ENCODE measurements around the gene PXDN.

PXDN gene

DNA sequence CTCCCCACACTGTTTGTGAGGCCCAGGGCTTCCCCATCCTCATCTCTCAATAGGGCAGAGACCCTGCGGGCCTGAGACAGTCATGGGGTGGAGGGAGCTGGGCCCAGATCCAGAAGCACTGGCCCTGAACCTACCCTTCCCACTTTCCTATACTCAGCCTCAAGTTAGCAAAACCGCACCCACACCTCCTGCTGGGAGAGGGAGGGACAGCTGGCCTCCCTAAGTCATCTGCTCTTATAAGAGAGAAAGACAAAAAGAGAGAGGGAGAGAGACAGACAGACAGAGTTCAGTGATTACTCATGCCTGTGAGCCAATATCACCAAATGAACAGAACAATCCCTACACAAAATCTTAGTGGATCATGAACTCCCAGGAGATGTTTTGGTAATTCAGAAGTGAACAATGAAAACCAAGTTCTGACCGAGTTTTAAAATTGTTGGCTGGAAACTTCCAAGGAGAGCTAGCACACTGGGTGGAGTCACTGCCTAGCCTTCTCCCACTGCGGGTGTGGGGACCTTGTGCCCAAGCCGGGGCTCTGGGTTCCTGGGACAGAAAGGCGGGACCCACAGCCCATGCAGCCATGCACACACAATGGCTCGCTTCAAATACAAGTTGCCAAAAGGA lies 130.5 kb downstream of the PXDN start:
- Mint-ChIP-seq H3K27ac (no peak overlapping the region), H3K4me1 (ENCODE audit: low read depth) (peaks cover 5% of the 10 kb centered on the region), H3K36me3 (ENCODE audit: low read depth) (no peaks in the 10 kb centered on the region), H3K4me3 (no peak overlapping the region), H3K9me3 (no peaks in the 10 kb centered on the region), H3K27me3 (ENCODE audit: low read depth) (peaks cover 3% of the 10 kb centered on the region)

GRCh38 chr2:1613078-1613445 lies 131.3 kb downstream of the PXDN start:
- H3K27me3 Mint-ChIP-seq (ENCODE audit: low read depth), result peaks cover 6% of the 10 kb centered on the region
- H3K9me3 Mint-ChIP-seq, result no peaks in the 10 kb centered on the region
- no peak overlapping the region for H3K27ac Mint-ChIP-seq
- no peak overlapping the region for H3K4me3 Mint-ChIP-seq
- no peaks in the 10 kb centered on the region for H3K36me3 Mint-ChIP-seq (ENCODE audit: low read depth)
- H3K4me1 Mint-ChIP-seq (ENCODE audit: low read depth), result peaks cover 5% of the 10 kb centered on the region

DNA sequence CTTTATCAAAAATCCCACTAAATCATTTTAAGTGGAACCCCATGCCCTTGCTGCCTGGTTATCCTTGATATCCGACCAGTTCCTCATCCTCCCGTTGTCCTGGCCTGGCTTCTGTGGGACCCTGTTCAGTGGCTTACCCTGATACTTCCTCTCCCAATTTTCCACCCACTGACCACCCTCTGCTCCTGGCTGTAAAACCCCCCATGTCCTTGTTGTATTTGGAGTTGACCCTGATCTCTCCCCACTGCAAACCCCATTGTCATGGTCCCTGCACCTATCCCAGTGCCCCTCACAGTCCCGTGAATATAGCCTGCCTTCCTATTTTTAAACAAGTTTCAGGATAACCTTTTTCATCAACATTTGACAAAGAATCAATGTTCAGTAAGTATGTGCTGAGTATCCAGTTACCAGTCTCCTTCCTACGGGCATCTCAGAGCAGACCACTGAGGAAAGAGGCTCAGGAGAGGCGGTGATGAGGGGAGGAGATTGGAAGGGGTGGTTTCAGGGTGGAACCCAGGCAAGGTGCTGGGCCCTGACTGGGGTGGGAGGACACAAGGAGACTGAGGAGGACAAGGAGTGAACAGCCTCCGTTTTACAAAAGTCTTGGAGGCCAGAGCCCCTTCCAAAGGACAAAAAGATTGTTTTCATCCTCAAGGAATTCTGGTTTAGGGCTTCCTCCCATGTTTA lies 131.8 kb downstream of the PXDN start:
- Mint-ChIP-seq H3K4me3 (no peak overlapping the region), H3K9me3 (no peaks in the 10 kb centered on the region), H3K27ac (no peak overlapping the region), H3K4me1 (ENCODE audit: low read depth) (peaks cover 5% of the 10 kb centered on the region), H3K36me3 (ENCODE audit: low read depth) (no peaks in the 10 kb centered on the region), H3K27me3 (ENCODE audit: low read depth) (peaks cover 6% of the 10 kb centered on the region)

DNA sequence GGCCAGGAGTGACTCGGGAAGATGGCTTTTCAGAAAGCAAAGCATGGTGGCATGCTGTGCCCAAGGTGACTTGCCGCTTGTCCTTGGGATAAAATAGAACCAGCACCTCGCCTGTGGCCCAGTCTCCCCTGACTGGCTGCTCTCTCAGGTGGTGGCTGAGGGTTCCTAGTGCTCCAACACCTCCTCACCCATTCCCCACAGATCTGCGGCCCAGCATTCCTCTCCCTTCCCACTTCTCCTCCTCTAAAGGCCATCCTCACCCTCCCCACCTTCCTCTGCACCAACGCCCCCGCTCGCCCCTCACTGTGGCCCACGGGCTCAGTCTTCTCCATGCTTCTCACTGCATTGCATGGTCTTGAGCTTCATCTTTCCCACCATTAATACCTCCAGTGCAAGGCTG lies 132.4 kb downstream of the PXDN start:
- peaks cover 5% of the 10 kb centered on the region for H3K4me1 Mint-ChIP-seq (ENCODE audit: low read depth)
- peaks cover 6% of the 10 kb centered on the region for H3K27me3 Mint-ChIP-seq (ENCODE audit: low read depth)
- H3K27ac Mint-ChIP-seq, result no peak overlapping the region
- H3K9me3 Mint-ChIP-seq, result no peaks in the 10 kb centered on the region
- no peak overlapping the region for H3K4me3 Mint-ChIP-seq
- no peaks in the 10 kb centered on the region for H3K36me3 Mint-ChIP-seq (ENCODE audit: low read depth)

GRCh38 chr2:1610096-1610485 lies 134.2 kb downstream of the PXDN start:
- H3K27ac Mint-ChIP-seq, result no peak overlapping the region
- H3K4me3 Mint-ChIP-seq, result no peak overlapping the region
- peaks cover 6% of the 10 kb centered on the region for H3K27me3 Mint-ChIP-seq (ENCODE audit: low read depth)
- H3K4me1 Mint-ChIP-seq (ENCODE audit: low read depth), result peaks cover 5% of the 10 kb centered on the region
- no peaks in the 10 kb centered on the region for H3K9me3 Mint-ChIP-seq
- no peaks in the 10 kb centered on the region for H3K36me3 Mint-ChIP-seq (ENCODE audit: low read depth)

GRCh38 chr2:1609485-1610095 lies 134.7 kb downstream of the PXDN start:
- no peaks in the 10 kb centered on the region for H3K36me3 Mint-ChIP-seq (ENCODE audit: low read depth)
- H3K4me3 Mint-ChIP-seq, result no peak overlapping the region
- peaks cover 5% of the 10 kb centered on the region for H3K4me1 Mint-ChIP-seq (ENCODE audit: low read depth)
- peaks cover 6% of the 10 kb centered on the region for H3K27me3 Mint-ChIP-seq (ENCODE audit: low read depth)
- H3K27ac Mint-ChIP-seq, result peak overlapping the region; percentile 21
- H3K9me3 Mint-ChIP-seq, result no peaks in the 10 kb centered on the region

- no peaks in the 10 kb centered on the region for H3K9me3 Mint-ChIP-seq
- H3K4me3 Mint-ChIP-seq, result no peak overlapping the region
- H3K27ac Mint-ChIP-seq, result no peak overlapping the region
- H3K4me1 Mint-ChIP-seq (ENCODE audit: low read depth), result peaks cover 5% of the 10 kb centered on the region
- peaks cover 6% of the 10 kb centered on the region for H3K27me3 Mint-ChIP-seq (ENCODE audit: low read depth)
- H3K36me3 Mint-ChIP-seq (ENCODE audit: low read depth), result no peaks in the 10 kb centered on the region
These were observed 135.3 kb downstream of the PXDN start for GRCh38 chr2:1609040-1609439.

DNA sequence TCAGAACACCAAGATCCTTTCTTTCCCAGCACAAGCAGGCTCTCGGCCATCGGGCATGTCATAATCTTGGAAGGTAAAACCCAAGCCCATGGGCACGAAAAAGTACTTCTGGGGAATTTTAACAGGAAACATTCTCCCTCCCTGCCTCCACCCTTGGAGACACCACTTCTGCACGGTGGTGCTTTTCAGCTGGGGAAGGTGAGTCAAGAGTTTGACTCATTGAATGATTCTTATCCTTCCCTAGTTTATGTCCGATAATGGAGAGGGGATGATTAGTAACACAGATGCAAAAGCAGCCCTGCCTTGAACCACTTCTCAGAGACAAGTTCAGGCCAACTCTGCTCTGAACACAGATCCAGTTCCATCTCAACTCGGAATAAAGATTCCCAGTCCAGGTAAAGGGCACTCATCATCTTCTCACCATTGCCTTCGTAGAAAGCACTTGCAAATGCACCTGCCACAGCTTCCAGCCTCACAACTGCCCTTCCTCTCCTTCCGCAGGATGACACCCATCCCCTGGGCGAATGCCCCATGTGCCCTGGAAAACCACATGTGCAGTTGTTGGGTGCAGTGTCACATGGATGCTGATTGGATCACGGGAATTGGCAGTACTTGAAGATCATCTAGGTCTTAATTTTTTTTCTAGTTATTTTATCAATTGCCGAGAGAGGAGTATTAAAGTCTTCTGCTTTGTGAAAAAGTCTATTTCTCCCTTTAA lies 136.2 kb downstream of the PXDN start:
- peaks cover 5% of the 10 kb centered on the region for H3K4me1 Mint-ChIP-seq (ENCODE audit: low read depth)
- H3K36me3 Mint-ChIP-seq (ENCODE audit: low read depth), result no peaks in the 10 kb centered on the region
- peaks cover 6% of the 10 kb centered on the region for H3K27me3 Mint-ChIP-seq (ENCODE audit: low read depth)

GRCh38 chr2:1607236-1607920 lies 136.9 kb downstream of the PXDN start:
- H3K9me3 Mint-ChIP-seq, result no peaks in the 10 kb centered on the region
- no peaks in the 10 kb centered on the region for H3K36me3 Mint-ChIP-seq (ENCODE audit: low read depth)
- H3K4me3 Mint-ChIP-seq, result no peak overlapping the region
- no peak overlapping the region for H3K27ac Mint-ChIP-seq
- H3K4me1 Mint-ChIP-seq (ENCODE audit: low read depth), result peaks cover 5% of the 10 kb centered on the region
- peaks cover 3% of the 10 kb centered on the region for H3K27me3 Mint-ChIP-seq (ENCODE audit: low read depth)

More for the DNA sequence above, 136.2 kb downstream of the PXDN start:
- no peak overlapping the region for H3K4me3 Mint-ChIP-seq
- no peak overlapping the region for H3K27ac Mint-ChIP-seq
- no peaks in the 10 kb centered on the region for H3K9me3 Mint-ChIP-seq

DNA sequence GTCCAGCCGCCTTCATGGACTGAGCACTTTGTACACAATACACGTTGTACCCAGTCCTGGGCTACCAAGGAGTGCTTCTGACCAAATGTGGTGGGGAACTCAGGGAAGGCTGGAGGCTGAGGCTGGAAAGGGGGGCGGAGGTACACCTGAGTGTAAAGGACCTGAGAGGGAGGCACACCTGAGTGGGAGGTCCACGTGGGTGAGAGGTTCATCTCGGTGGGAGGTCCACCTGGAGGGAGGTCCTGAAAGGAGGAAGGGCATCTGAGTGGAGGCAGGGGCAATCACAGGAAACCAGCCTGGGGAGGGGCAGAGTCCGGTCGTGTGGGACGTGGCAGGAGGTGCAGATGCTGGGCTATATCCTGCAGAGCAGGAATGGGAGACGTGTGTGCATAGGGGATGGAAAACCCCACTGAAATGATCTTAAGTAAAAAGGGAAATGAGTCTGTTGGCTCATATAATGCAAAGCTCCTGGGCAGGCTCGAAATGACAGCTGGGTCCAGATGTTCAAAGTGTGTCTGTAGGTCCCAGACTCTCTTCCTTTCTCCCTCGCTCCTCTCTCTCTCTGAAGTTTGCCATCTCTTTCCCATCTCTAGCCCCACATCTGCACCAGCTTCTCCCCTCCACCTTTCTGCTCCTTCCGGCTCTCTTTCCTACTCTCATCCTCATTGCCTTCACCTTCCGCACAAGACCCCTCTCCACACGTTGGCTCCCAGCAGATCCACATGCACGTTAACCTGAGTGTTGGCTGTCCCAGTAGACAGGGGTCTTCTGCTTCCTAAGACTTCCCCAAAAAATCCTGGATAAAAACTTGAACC lies 137.7 kb downstream of the PXDN start:
- Mint-ChIP-seq H3K4me3 (no peak overlapping the region), H3K27me3 (ENCODE audit: low read depth) (peaks cover 3% of the 10 kb centered on the region), H3K9me3 (no peaks in the 10 kb centered on the region), H3K36me3 (ENCODE audit: low read depth) (no peaks in the 10 kb centered on the region), H3K4me1 (ENCODE audit: low read depth) (peaks cover 5% of the 10 kb centered on the region), H3K27ac (no peak overlapping the region)

- no peak overlapping the region for H3K4me3 Mint-ChIP-seq
- no peaks in the 10 kb centered on the region for H3K36me3 Mint-ChIP-seq (ENCODE audit: low read depth)
- no peak overlapping the region for H3K27ac Mint-ChIP-seq
- H3K27me3 Mint-ChIP-seq (ENCODE audit: low read depth), result peaks cover 3% of the 10 kb centered on the region
- no peaks in the 10 kb centered on the region for H3K9me3 Mint-ChIP-seq
- H3K4me1 Mint-ChIP-seq (ENCODE audit: low read depth), result peaks cover 5% of the 10 kb centered on the region
These were observed 138.3 kb downstream of the PXDN start for GRCh38 chr2:1606046-1606400.

DNA sequence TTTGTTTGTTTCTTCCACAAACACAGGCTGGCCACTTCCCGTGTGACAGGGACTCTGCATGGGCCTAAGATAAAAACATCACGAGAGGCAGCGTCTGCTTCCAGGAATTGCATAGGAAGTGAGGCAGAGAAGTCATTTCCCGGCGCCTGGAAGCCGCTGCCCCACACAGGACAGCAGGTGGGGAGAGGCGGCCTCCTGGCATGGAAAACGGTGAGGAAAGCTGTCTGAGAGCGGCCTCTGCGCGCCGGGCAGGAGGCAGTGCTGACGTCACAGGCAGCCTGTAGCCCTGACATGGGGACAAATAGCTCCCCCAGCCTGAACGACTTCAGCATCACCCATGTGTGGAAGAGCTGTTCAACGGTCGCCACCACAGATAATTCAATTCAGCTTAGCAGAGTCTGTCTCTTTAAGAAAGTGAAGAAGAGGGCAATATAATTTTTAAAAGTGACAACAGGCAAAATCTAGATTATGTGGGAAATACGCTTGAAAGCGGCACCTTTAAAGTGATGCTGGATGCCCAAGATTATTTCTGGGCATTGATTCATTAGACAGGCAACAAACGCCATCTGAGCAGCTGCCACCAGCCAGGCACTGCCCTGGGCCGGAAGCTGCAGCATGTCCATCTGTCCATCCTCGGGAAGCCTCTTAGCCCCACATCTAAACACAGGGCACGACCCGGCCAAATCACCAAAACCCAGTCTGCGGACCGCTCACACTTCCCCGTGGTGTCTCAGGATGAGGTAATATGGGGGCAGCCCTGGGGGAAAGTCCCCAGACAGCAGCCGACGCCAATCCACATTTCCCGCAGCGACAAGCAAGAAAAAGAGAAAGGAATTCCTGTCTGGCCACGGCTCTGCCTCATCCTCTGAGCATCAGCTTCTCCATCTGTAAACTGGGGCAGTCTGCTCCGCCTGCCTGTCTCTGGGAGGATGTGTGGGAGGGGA lies 138.9 kb downstream of the PXDN start:
- H3K4me1 Mint-ChIP-seq (ENCODE audit: low read depth), result peaks cover 5% of the 10 kb centered on the region

DNA sequence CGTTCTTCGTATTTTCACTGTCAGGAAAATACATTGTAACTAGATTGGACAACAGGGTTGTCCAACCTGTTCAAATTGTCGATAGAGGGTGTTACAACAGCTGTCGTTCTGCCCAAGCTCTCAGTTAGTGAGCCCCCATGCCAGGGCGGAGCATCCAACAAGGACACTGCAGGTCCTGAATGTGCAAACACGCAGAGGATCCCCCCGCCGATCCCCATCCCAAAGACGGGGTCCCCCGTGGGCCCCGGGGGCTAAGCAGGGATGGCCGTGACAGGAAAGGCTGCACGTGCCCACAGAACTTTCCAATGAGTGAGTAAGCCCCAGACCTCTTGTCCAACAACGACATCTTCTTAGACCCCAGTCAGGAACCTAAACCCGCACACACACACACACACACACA lies 140.8 kb downstream of the PXDN start:
- Mint-ChIP-seq H3K4me1 (ENCODE audit: low read depth) (no peaks in the 10 kb centered on the region), H3K36me3 (ENCODE audit: low read depth) (no peaks in the 10 kb centered on the region), H3K9me3 (no peaks in the 10 kb centered on the region), H3K4me3 (no peak overlapping the region), H3K27me3 (ENCODE audit: low read depth) (peaks cover 3% of the 10 kb centered on the region), H3K27ac (no peak overlapping the region)

More for the DNA sequence above, 138.9 kb downstream of the PXDN start:
- no peaks in the 10 kb centered on the region for H3K36me3 Mint-ChIP-seq (ENCODE audit: low read depth)
- H3K4me3 Mint-ChIP-seq, result no peak overlapping the region
- H3K27me3 Mint-ChIP-seq (ENCODE audit: low read depth), result peaks cover 3% of the 10 kb centered on the region
- no peak overlapping the region for H3K27ac Mint-ChIP-seq
- no peaks in the 10 kb centered on the region for H3K9me3 Mint-ChIP-seq
